Adrenal gland (tissue), 5 donors: ENCODE results near the gene KIAA1958.

Experiments used
- CTCF ChIP-seq, 6 experiments: fragments of 450-650 bp in 4 of 6; fragments of 200-600 bp in 2 of 6; sonication (generic) in 1 of 6; IDR thresholded peaks; 1 replicate in 5 of 6; 2 replicates in 1 of 6; pipeline versions ENCODE4 v1.5.1 to v1.8.0; 2016 to 2021; ENCODE audit warnings: antibody characterized with exemption in 6 of 6, mild to moderate bottlenecking in 2 of 6, moderate library complexity in 1 of 6
- POLR2A ChIP-seq, 2 donors: fragments of 450-650 bp; IDR thresholded peaks; one replicate each; pipeline ENCODE4 v1.6.1; 2017; ENCODE audit warnings: antibody characterized with exemption in 2 of 2, mild to moderate bottlenecking in 2 of 2, moderate library complexity in 1 of 2
- donor health status: DM: no; HTN: no; CAD: no.

- TF ChIP-seq CTCF (IDR thresholded peaks at IDR 0.05) = no peak
- no peak for TF ChIP-seq POLR2A (IDR thresholded peaks at IDR 0.05)
These were observed 184.5 kb downstream of the KIAA1958 start for GRCh38 chr9:112670991-112671625.
